GM12875 (cell line): ENCODE data around the gene PLA2G4A.

Source experiments
- H3K4me3 ChIP-seq: one replicate; pipeline ENCODE4 v1.5.1; 2011; ENCODE audit warnings: low read depth, low read length, control low read depth
- TF ChIP-seq, protein P1 (sequence below): IDR thresholded peaks from 2 replicates; pipeline ENCODE4 v1.5.1; 2011; ENCODE audit warnings: low read depth, mild to moderate bottlenecking, control low read depth, inconsistent platforms, low read length, moderate library complexity, borderline replicate concordance; ENCODE audit not compliant: insufficient read depth

PLA2G4A gene

DNA sequence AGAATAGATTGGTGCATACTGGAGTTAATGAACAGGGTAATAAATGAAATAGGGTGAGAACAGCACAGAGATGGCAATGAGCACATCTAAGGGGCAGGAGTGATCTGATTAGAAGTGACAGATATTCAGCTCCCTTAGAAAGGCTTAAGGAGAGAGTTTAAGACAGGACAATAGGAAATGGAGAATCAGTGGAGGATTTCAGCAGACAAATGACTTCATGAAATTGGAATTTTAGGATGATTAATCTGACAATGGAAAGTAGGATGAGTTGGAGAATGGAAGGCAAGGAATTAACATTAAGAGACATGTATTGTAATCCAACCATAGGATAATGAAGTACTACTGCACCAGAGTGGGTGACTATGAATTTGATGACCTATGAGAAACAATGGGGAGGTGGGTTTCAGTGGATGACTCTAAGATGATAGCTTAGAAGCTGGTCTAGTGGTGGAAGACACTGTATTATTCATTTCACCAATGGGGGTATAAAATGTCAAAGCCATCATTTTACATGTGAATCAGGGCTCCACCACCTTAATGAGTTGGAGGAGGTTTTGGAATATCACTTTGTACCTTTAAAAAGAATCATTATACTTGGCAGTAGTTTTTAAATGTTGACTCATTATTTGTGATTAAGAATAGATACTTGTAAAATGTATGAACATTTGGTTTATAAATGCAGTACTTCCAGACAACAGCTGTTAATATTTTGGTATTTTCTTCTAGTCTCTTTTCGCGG lies 139.1 kb downstream of the PLA2G4A start:
- no peak overlapping the region for H3K4me3 ChIP-seq
- TF ChIP-seq, protein P1, sequence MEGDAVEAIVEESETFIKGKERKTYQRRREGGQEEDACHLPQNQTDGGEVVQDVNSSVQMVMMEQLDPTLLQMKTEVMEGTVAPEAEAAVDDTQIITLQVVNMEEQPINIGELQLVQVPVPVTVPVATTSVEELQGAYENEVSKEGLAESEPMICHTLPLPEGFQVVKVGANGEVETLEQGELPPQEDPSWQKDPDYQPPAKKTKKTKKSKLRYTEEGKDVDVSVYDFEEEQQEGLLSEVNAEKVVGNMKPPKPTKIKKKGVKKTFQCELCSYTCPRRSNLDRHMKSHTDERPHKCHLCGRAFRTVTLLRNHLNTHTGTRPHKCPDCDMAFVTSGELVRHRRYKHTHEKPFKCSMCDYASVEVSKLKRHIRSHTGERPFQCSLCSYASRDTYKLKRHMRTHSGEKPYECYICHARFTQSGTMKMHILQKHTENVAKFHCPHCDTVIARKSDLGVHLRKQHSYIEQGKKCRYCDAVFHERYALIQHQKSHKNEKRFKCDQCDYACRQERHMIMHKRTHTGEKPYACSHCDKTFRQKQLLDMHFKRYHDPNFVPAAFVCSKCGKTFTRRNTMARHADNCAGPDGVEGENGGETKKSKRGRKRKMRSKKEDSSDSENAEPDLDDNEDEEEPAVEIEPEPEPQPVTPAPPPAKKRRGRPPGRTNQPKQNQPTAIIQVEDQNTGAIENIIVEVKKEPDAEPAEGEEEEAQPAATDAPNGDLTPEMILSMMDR, result no peak

DNA sequence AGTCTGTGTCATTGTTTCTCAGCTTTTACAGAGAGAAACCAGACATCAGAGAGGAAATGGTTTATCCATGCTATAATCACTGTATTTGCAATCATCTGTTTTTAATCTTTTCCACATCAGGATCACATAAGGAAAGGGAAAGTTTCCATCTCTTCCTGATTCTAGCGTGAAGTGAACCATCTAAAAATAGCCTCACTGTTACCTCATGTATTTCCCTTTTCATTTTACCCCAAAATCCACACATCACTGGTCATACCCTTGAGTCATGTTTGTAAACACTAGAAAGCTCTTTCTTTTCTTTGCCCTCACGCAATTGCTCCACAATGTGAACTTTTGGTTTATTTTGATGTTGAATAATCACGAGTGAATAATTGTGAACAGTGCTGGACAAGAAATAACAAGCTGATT lies 146.0 kb downstream of the PLA2G4A start:
- TF ChIP-seq, protein P1, result no peak
- no peak overlapping the region for H3K4me3 ChIP-seq

DNA sequence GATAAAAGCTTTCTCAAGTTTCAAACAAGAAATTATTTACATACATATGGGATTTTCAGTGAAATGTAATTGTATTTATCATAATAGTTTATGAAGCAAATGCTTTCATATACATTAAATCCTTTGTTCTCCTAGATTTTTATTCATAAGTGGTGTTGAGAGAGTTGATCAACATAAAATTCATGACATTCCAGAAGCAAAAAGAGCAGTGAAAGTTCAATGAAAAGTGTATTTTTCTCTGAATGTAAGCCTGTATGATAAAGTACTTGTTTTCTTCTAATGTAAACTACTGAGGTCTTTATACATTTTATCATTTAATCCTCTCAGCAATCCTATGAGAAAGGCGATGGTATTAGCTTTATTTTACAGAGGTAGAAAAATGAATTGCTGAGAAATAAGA lies 146.5 kb downstream of the PLA2G4A start:
- TF ChIP-seq, protein P1, result no peak
- H3K4me3 ChIP-seq, result no peak overlapping the region

DNA sequence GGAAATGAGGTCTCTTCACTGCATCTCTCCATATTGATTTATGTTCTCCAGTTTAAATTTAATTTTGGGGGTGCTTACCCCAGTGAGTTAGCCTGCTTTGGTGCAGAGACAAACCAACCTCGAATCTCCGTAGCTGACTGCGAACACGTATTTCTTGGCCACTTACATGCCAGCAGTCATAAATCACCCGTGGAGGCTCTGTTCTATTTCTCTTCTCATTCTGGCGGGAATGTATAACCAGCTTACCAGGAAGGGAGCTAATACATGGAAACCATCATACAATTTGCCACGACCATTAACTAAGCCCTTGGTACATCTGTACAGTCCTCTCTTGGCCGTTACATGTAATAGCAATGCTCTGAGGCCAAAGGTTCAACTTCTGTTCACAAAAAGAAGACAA lies 148.0 kb downstream of the PLA2G4A start:
- TF ChIP-seq, protein P1, result no peak
- no peak overlapping the region for H3K4me3 ChIP-seq

DNA sequence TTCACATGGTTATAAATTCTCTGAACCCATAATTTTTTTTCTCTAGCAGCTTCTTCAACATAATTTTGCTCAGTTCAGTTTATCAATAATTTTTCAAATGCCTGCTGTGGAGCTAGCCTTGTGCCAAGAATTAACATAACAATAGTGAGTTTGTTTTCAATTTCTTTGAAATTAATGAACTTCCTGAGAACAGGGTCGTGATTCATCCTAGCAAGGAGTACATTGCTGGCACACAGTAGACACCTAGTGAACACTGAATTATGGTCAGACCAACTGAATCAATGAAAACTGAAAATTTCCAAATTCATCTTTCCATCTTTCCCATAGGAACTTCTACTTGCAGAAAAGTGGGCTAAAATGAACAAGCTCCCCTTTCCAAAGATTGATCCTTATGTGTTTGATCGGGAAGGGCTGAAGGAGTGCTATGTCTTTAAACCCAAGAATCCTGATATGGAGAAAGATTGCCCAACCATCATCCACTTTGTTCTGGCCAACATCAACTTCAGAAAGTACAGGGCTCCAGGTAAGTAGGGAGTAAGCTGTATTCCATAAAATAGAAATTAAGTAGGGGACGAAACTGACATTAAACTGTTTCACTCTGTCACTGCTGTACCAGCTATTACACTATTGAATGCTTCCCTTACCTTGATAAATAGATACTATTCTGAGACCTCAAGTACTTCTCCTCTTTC lies 148.7 kb downstream of the PLA2G4A start:
- H3K4me3 ChIP-seq, result no peak overlapping the region
- TF ChIP-seq, protein P1, result no peak

DNA sequence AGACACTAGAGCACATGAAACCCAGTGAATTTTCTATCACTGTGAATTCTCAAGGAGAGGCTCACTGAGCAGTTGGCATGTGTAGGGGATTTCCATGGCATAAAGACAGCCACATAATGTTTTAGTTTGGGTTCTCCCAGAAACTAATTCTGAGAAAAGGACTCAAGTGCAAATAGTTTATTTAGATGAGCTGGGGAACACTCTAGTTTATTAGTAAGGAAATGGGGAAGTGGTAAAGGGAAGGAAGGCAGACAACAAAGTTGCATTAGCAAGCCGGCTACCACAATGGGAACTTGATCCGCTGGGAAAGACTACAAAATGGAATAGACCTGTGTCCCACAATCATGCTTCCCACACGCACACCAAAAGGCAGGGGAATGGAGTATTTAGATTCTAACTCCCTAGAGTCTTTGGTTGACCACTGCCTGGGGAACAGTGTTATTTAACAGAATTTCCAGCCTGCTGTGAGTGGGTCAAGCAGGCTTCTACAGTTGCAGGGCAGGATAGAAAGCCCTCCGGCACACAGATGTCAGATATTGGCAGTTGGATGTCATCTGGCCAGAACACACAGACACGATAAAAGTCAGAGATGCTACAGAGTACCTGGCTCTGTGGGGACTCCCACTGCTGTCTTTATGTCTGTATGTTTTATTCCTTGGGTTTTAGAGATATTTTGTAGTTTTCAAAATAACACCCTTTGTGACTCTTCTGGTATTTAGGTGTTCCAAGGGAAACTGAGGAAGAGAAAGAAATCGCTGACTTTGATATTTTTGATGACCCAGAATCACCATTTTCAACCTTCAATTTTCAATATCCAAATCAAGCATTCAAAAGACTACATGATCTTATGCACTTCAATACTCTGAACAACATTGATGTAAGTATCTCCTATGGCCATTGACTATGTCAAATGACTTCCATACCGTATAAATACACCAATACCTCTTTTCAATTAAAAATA lies 150.1 kb downstream of the PLA2G4A start:
- H3K4me3 ChIP-seq, result no peak overlapping the region

More for the DNA sequence above, 150.1 kb downstream of the PLA2G4A start:
- TF ChIP-seq, protein P1, result no peak
